Measurements from ENCODE around the gene GCA.

DNA sequence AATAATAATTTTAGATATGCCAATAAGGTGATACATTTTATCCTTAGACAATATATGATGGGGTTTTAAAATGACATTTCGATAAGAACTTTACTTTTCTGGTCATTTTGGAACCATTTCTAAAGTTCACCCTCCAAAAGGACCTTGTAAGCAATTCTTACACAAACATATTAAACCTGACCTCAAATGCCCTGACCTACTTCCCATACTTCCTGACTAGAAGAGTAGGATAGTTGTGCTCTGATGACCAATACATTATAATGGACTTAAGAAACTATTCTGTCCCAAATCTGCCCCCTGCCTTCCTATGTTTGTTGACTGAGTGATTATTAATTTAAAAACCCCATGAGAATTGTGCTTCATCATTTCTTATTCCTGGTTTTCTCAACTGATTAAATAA lies 24.6 kb downstream of the GCA start:
- no peak for TF ChIP-seq POLR2A (IDR thresholded peaks at IDR 0.05; ENCODE audit: low read depth, low read length)
- TF ChIP-seq POLR2AphosphoS5 (IDR thresholded peaks at IDR 0.05; ENCODE audit: low read depth, low read length) = no peak
- TF ChIP-seq TAF1 (IDR thresholded peaks at IDR 0.05; ENCODE audit: borderline replicate concordance, low read depth, low read length) = no peak

Data from GM12892 (cell line).